NCI-H526 treated with DMSO at 0.1 percent for 48 hours (cell line): ENCODE measurements around the gene ADGRL3.
"Not testable (repeated sequence)": the region's sequence is repeated elsewhere in the genome, so short reads cannot be mapped to it uniquely, and the experiment has no call there.

ENCODE experiments used
- DNase-seq: peaks from one replicate; lab custom pipeline; 2025; lab: John Stamatoyannopoulos, UW

Gene ADGRL3

GRCh38 chr4:61817071-61817470 is 616.9 kb downstream of the ADGRL3 start:
- DNase-seq, result no peak

- DNase-seq, result no peak
Measured at GRCh38 chr4:61820136-61820535, 620.0 kb downstream of the ADGRL3 start.

- DNase-seq, result no peak
Measured at GRCh38 chr4:61824454-61824853, 624.3 kb downstream of the ADGRL3 start.

- DNase-seq, result no peak
Measured at GRCh38 chr4:61827907-61828391, 627.8 kb downstream of the ADGRL3 start.

- DNase-seq, result no peak
Measured at GRCh38 chr4:61828960-61829359, 628.8 kb downstream of the ADGRL3 start.

- no peak for DNase-seq
Measured at GRCh38 chr4:61831987-61832386, 631.9 kb downstream of the ADGRL3 start.

- DNase-seq, result no peak
Measured at GRCh38 chr4:61837395-61837794, 637.3 kb downstream of the ADGRL3 start.

GRCh38 chr4:61838072-61838471 is 637.9 kb downstream of the ADGRL3 start:
- no peak for DNase-seq

- DNase-seq, result no peak
Measured at GRCh38 chr4:61841714-61842113, 641.6 kb downstream of the ADGRL3 start.

- DNase-seq, result no peak
Measured at GRCh38 chr4:61851126-61851525, 651.0 kb downstream of the ADGRL3 start.

GRCh38 chr4:61852105-61852504 is 652.0 kb downstream of the ADGRL3 start:
- DNase-seq, result not testable (repeated sequence)

- no peak for DNase-seq
Measured at GRCh38 chr4:61853041-61853440, 652.9 kb downstream of the ADGRL3 start.

- DNase-seq, result no peak
Measured at GRCh38 chr4:61860376-61860775, 660.2 kb downstream of the ADGRL3 start.

GRCh38 chr4:61864286-61864685 is 664.2 kb downstream of the ADGRL3 start:
- DNase-seq, result no peak

- DNase-seq, result no peak
Measured at GRCh38 chr4:61866378-61867030, 666.4 kb downstream of the ADGRL3 start.

- peak; percentile 37 for DNase-seq
Measured at GRCh38 chr4:61872983-61873382, 672.9 kb downstream of the ADGRL3 start.

- DNase-seq, result no peak
Measured at GRCh38 chr4:61877266-61877665, 677.1 kb downstream of the ADGRL3 start.

- no peak for DNase-seq
Measured at GRCh38 chr4:61877893-61878292, 677.8 kb downstream of the ADGRL3 start.

- no peak for DNase-seq
Measured at GRCh38 chr4:61882381-61882780, 682.3 kb downstream of the ADGRL3 start.

- DNase-seq, result no peak
Measured at GRCh38 chr4:61886131-61886530, 686.0 kb downstream of the ADGRL3 start.

- no peak for DNase-seq
Measured at GRCh38 chr4:61889117-61889516, 689.0 kb downstream of the ADGRL3 start.

- no peak for DNase-seq
Measured at GRCh38 chr4:61890321-61890720, 690.2 kb downstream of the ADGRL3 start.

- no peak for DNase-seq
Measured at GRCh38 chr4:61891953-61892352, 691.8 kb downstream of the ADGRL3 start.

GRCh38 chr4:61896634-61897033 is 696.5 kb downstream of the ADGRL3 start:
- peak; percentile 8 for DNase-seq
